Esophagus (tissue), 2 donors: ENCODE data around the gene WDR91. TPM values are rescaled to one million over a fixed set of nuclear protein-coding genes. Genes with fewer than 3 reads are reported as not detected.
A peak's percentile ranks its signal among the peaks of the same experiment; 100 is the strongest.
"Not testable (repeated sequence)": the region's sequence is repeated elsewhere in the genome, so short reads cannot be mapped to it uniquely, and the experiment has no call there.

ENCODE experiments used
- H3K27ac ChIP-seq, 2 donors: one replicate each; pipeline ENCODE4 v1.5.1; 2013; ENCODE audit warnings: low read depth in 2 of 2, mild to moderate bottlenecking in 2 of 2, inconsistent platforms in 1 of 2, low read length in 1 of 2, moderate library complexity in 1 of 2
- H3K27me3 ChIP-seq, 2 donors: one replicate each; pipeline ENCODE4 v1.6.1; 2013; ENCODE audit warnings: low read length in 2 of 2, control low read depth in 1 of 2, mild to moderate bottlenecking in 1 of 2; ENCODE audit not compliant: insufficient read depth in 2 of 2, control insufficient read depth in 1 of 2
- H3K36me3 ChIP-seq, 2 donors: one replicate each; pipeline ENCODE4 v1.6.1; 2013; ENCODE audit warnings: low read length in 1 of 2; ENCODE audit not compliant: control insufficient read depth in 2 of 2, insufficient read depth in 2 of 2
- H3K4me1 ChIP-seq, 2 donors: one replicate each; pipeline ENCODE4 v1.6.1; 2013; ENCODE audit warnings: low read length in 1 of 2; ENCODE audit not compliant: control insufficient read depth in 2 of 2, insufficient read depth in 2 of 2
- H3K4me3 ChIP-seq, 2 donors: one replicate each; pipeline ENCODE4 v1.5.1; 2013; ENCODE audit warnings: low read length in 2 of 2, mild to moderate bottlenecking in 2 of 2, low read depth in 1 of 2, moderate library complexity in 1 of 2
- H3K9me3 ChIP-seq, 2 donors: one replicate each; pipeline ENCODE4 v1.6.1; 2013; ENCODE audit warnings: mild to moderate bottlenecking in 2 of 2, low read depth in 1 of 2, low read length in 1 of 2, moderate library complexity in 1 of 2; ENCODE audit not compliant: control insufficient read depth in 2 of 2, insufficient read depth in 1 of 2
- whole genome bisulfite sequencing, 2 donors: extraction: QIAGEN DNeasy Blood & Tissue Kit; methylation state at CpG; one replicate each; pipeline ENCODE4 v1.1.7; 2013; 5-methylcytosine and 5-hydroxymethylcytosine counted together
- polyA plus RNA-seq, 2 donors: library from polyadenylated mRNA; stranded (reverse); fragments of 200-250 nt; gene quantifications; one replicate each; pipeline ENCODE4 v1.2.3, GENCODE V29; 2013
- donor health status: healthy with polysubstance abuse.
- donor health status: Bipolar disorder and iron deficiency.

WDR91 gene
- polyA plus RNA-seq, 2 donors, result 19.9 to 21.9 TPM

GRCh38 chr7:135174941-135175340, 36.4 kb downstream of the WDR91 start:
- WGBS, 2 donors, result 85 to 89% methylated on average over 7 of the region's 7 CpGs
- H3K27me3 ChIP-seq, result no peaks in the 10 kb centered on the region
- no peaks in the 10 kb centered on the region for H3K9me3 ChIP-seq
- H3K4me1 ChIP-seq, result peaks cover 4 to 5% of the 10 kb centered on the region in 2 donors
- no peaks in the 10 kb centered on the region for H3K36me3 ChIP-seq
- no peak overlapping the region for H3K4me3 ChIP-seq
- no peak overlapping the region for H3K27ac ChIP-seq

GRCh38 chr7:135173916-135174315, 37.4 kb downstream of the WDR91 start:
- H3K4me1 ChIP-seq, H3K27ac ChIP-seq, H3K9me3 ChIP-seq, H3K4me3 ChIP-seq, H3K27me3 ChIP-seq, H3K36me3 ChIP-seq: not testable (repeated sequence)
- 80 to 81% methylated on average over 4 of the region's 4 CpGs for WGBS, 2 donors

- H3K9me3 ChIP-seq, H3K27me3 ChIP-seq, H3K4me3 ChIP-seq: not testable (repeated sequence)
- Histone ChIP-seq H3K27ac (peak overlapping the region; percentile 73 to 82), H3K36me3 (peaks cover 4 to 18% of the 10 kb centered on the region in 2 donors), H3K4me1 (peaks cover 9 to 17% of the 10 kb centered on the region in 2 donors)
- 41 to 60% methylated on average over 19 of the region's 19 CpGs for WGBS, 2 donors
Measured at GRCh38 chr7:135171581-135172291, 39.6 kb downstream of the WDR91 start.

GRCh38 chr7:135170998-135171481, 40.3 kb downstream of the WDR91 start:
- Histone ChIP-seq H3K4me3 (peak overlapping the region; percentile 79 to 86), H3K4me1 (peaks cover 6 to 13% of the 10 kb centered on the region in 2 donors), H3K36me3 (peaks cover 4 to 25% of the 10 kb centered on the region in 2 donors), H3K27ac (peak overlapping the region; percentile 91 to 94)
- H3K27me3 ChIP-seq, H3K9me3 ChIP-seq: not testable (repeated sequence)
- 19 to 23% methylated on average over 12 of the region's 12 CpGs for WGBS, 2 donors

- Histone ChIP-seq H3K36me3 (peaks cover 4 to 30% of the 10 kb centered on the region in 2 donors), H3K4me3 (peak within 1 kb of the TSS; percentile 79 to 86), H3K27me3 (no peaks in the 10 kb centered on the region), H3K27ac (peak within 1 kb of the TSS; percentile 91 to 94), H3K4me1 (peaks cover 6 to 15% of the 10 kb centered on the region in 2 donors), H3K9me3 (no peaks in the 10 kb centered on the region)
- WGBS, 2 donors, result 0% methylated on average over 55 to 77 of the region's 77 CpGs
Measured at GRCh38 chr7:135170274-135170997, 40.9 kb downstream of the WDR91 start, which contains the start of gene CYREN. Gene CYREN (minus strand): TSS chr7:135170707. CDS start chr7:135168922, 1,785 bp downstream.

- H3K27ac ChIP-seq, result peak overlapping the region; percentile 91 to 94
- peaks cover 6 to 15% of the 10 kb centered on the region in 2 donors for H3K4me1 ChIP-seq
- no peaks in the 10 kb centered on the region for H3K27me3 ChIP-seq
- peak overlapping the region; percentile 79 to 86 for H3K4me3 ChIP-seq
- no peaks in the 10 kb centered on the region for H3K9me3 ChIP-seq
- H3K36me3 ChIP-seq, result peaks cover 4 to 33% of the 10 kb centered on the region in 2 donors
- WGBS, 2 donors, result 1 to 2% methylated on average over 17 of the region's 17 CpGs
Measured at GRCh38 chr7:135169964-135170273, 41.4 kb downstream of the WDR91 start.

- Histone ChIP-seq H3K36me3 (peaks cover 4 to 39% of the 10 kb centered on the region in 2 donors), H3K4me1 (peaks cover 6 to 15% of the 10 kb centered on the region in 2 donors), H3K27ac (peak overlapping the region; percentile 91 to 94), H3K4me3 (peak overlapping the region; percentile 79 to 86), H3K9me3 (no peaks in the 10 kb centered on the region), H3K27me3 (no peaks in the 10 kb centered on the region)
- 44 to 48% methylated on average over 11 of the region's 11 CpGs for WGBS, 2 donors
Measured at GRCh38 chr7:135169141-135169963, 42.0 kb downstream of the WDR91 start.

GRCh38 chr7:135168489-135169140, 42.7 kb downstream of the WDR91 start:
- H3K27ac ChIP-seq, result peak overlapping the region in 1 of 2 donors; percentile 40
- 87 to 88% methylated on average over 13 of the region's 13 CpGs for WGBS, 2 donors
- H3K9me3 ChIP-seq, result no peaks in the 10 kb centered on the region
- H3K4me3 ChIP-seq, result peak overlapping the region in 1 of 2 donors; percentile 86
- H3K36me3 ChIP-seq, result peaks cover 4 to 42% of the 10 kb centered on the region in 2 donors
- no peaks in the 10 kb centered on the region for H3K27me3 ChIP-seq
- peaks cover 6 to 15% of the 10 kb centered on the region in 2 donors for H3K4me1 ChIP-seq

GRCh38 chr7:135168001-135168400, 43.3 kb downstream of the WDR91 start:
- WGBS, 2 donors, result 61 to 64% methylated on average over 7 of the region's 9 CpGs
- Histone ChIP-seq H3K27me3 (no peaks in the 10 kb centered on the region), H3K27ac (peak overlapping the region in 1 of 2 donors; percentile 47), H3K4me3 (no peak overlapping the region), H3K9me3 (no peaks in the 10 kb centered on the region), H3K36me3 (peaks cover 4 to 42% of the 10 kb centered on the region in 2 donors), H3K4me1 (peaks cover 6 to 15% of the 10 kb centered on the region in 2 donors)
